ENCODE measurements around the gene PDE1C.

The PDE1C gene

GRCh38 chr7:32103361-32103760, 33.2 kb upstream of the PDE1C start:
- H3K27ac ChIP-seq = no peak overlapping the region
- no peak for TF ChIP-seq CTCF (IDR thresholded peaks at IDR 0.05)
- no peak for DNase-seq (ENCODE audit: low spot score)
- H3K4me3 ChIP-seq = no peak overlapping the region

GRCh38 chr7:32102432-32102873, 32.2 kb upstream of the PDE1C start:
- no peak overlapping the region for H3K4me3 ChIP-seq
- no peak overlapping the region for H3K27ac ChIP-seq
- TF ChIP-seq CTCF (IDR thresholded peaks at IDR 0.05) = no peak
- DNase-seq (ENCODE audit: low spot score) = no peak

- H3K27ac ChIP-seq = no peak overlapping the region
- DNase-seq (ENCODE audit: low spot score) = no peak
- no peak overlapping the region for H3K4me3 ChIP-seq
- no peak for TF ChIP-seq CTCF (IDR thresholded peaks at IDR 0.05)
These were observed 30.2 kb upstream of the PDE1C start for GRCh38 chr7:32100407-32100907.

- H3K27ac ChIP-seq = peak overlapping the region in 1 of 2 donors; percentile 67
- no peak overlapping the region for H3K4me3 ChIP-seq
- no peak for TF ChIP-seq CTCF (IDR thresholded peaks at IDR 0.05)
- DNase-seq (ENCODE audit: low spot score) = no peak
These were observed 24.3 kb upstream of the PDE1C start for GRCh38 chr7:32094516-32094915.

- peak; percentile 85 for DNase-seq (ENCODE audit: low spot score)
- no peak overlapping the region for H3K4me3 ChIP-seq
- TF ChIP-seq CTCF (IDR thresholded peaks at IDR 0.05) = no peak
- H3K27ac ChIP-seq = peak overlapping the region in 1 of 2 donors; percentile 67
These were observed 23.5 kb upstream of the PDE1C start for GRCh38 chr7:32093415-32094408.

GRCh38 chr7:32092346-32092745, 22.1 kb upstream of the PDE1C start:
- no peak for TF ChIP-seq CTCF (IDR thresholded peaks at IDR 0.05)
- no peak overlapping the region for H3K27ac ChIP-seq
- no peak for DNase-seq (ENCODE audit: low spot score)
- H3K4me3 ChIP-seq = no peak overlapping the region
